Muscle of back (tissue), 11 donors: Measurements from ENCODE around the gene RNF212. TPM values are rescaled to one million over a fixed set of nuclear protein-coding genes. Genes with fewer than 3 reads are reported as not detected.

ENCODE experiments used
- DNase-seq, 3 donors: peaks; one replicate each; pipeline versions ENCODE4 v3.0.0 to v3.0.0-alpha.2; 2013
- polyA plus RNA-seq, 10 donors: library from polyadenylated mRNA; unstranded; fragments of 120-200 nt; gene quantifications; one replicate each; pipeline ENCODE4 v1.2.1, GENCODE V29; 2013; ENCODE audit not compliant: insufficient read length in 10 of 10

The RNF212 gene
- polyA plus RNA-seq, 10 donors = 2.9 to 6.2 (median 3.6) TPM

DNA sequence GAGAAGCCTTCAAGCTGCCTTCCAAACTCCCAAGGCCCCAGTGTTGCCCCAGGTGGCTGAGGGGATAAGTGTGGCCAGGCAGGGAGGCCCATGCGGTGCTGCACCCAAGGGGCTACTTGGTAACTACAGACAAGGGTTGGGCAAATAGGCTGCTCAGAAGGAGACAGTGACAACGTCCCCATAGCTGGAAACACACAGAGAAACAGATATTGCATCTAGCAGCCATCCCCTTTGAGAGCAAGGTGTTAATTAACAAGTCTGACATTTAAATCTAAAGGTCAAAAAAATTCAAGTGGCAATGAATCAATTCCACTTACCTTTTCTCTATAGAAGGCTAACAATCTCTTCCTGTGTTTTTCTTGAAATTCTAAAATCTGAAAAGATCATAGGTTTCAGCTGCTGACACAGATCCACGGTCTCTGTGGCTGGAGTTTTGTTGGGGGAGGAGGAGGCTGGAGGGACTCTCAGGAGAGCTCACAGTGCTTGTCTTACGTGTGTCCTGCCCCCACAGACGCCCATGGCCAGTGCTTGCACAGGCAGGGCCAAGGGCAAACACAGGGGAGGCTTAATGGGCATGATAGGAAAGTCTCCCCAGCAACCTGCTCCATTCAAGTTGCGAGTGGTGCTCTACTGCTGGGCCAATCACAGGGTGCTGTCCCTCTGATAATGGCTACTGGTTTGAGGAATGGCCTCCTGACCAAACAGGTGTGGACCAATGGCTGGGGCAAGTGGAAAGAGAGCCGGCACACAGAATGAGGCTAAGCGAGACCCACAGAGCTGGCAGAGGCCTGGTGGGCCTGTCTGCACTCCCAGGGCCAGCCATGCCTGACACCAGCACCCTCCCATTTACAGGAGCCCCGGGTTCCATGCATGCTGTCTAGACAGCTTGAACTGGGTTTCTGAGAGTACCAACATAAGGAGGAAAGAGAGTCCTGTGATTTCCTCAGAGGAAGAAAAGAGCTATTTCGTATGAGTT lies 22.6 kb downstream of the RNF212 start:
- no peak for DNase-seq

DNA sequence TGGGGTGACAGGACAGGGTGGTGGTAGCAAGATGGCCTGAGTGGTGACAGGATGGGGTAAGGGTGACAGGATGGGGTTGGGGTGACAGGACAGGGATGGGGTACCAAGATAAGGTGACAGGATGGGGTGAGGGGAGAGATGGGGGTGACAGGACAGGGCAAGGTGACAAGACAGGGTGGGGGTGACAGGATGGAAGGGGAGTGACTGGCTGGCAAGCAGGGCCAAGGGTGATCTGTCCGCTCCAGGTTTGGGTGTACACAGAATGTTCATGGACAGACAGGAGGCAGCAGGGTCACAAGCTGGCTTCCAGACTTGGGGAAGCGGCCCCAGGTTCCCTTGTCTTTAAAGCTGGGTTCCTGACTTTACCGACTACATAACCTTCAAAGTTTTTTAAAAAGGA lies 23.3 kb downstream of the RNF212 start:
- no peak for DNase-seq

DNA sequence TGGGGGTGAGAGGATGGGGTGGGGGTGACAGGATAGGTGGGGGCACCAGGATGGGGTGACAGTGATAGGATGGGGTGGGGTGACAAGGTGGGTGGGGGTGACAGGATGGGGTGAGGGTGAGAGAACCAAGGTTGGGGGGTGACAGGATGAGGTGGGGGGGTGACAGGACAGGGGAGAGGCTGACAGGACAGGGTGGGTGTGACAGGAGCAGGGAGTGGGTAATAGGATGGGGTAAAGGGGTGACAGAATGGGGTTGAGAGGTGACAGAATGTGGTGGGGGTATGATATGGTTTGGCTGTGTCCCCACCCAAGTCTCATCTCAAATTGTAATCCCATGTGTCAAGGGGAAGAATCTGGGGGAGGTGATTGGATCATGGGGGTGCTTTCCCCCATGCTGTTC lies 26.0 kb downstream of the RNF212 start:
- DNase-seq = no peak

DNA sequence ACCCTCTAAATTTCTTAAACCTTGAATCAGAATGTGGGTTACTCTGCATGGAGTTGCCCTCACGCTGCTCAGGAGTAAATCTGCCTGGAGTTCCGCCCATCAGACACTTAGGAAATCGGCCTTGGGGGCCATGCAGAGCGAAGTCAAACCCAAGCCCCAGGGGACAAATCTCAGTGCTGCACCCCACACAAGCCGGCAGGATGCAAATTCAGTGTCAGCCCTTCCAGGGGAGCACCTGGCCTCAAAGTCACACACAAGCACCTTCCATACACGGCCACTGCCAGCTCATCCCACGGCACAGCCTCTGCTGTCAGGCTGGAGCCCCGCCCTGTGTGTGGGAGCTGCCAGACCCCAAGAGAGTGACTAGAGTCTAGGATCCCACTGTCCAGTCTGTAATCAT lies 27.4 kb downstream of the RNF212 start:
- DNase-seq = no peak

DNA sequence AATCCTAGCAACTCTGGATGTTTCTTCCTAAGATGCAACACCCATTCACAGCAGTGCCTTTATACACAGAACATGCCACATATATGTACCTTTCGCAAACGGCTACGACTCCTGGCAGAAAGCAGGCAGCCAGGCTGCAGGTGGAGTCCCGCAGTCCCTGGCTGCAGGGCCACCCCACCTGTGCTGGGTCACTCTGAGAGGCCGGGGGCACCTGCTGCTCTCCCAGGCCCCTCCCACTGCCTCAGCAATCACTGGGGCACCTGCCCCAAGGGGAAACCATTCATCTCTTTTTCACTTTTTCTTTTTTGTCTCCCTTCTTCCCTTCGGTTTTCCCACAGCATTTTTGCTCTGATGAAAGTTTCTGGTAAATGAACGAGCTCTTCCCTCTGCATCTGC lies 28.0 kb downstream of the RNF212 start:
- DNase-seq = no peak

DNA sequence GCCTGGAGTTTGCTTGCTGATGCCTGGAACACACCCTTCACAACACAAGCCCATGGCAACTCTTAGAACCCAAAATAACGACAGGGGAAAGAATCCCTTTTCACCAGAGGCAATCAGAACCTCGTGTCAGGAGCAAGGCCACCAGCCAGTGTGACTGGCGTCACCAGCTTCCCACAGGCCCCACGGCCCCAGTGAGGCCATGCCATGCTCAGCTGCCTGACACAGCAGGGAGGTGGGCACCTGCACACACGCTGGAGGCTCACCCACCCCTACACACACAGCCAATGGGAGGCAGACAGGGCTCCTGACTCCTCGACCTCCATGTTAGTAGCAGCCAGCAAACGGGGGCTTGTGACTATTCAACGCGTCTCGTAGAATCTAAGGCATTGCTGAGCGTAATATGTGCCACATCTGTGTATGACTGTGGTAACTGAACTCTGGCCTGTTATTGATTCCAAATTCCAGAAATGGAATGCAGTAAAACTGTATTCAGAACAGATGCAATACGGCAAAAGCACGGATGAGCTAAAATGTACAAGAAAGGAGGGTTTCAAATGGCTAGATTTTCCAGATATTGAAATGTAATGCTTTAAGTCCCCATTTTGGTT lies 28.5 kb downstream of the RNF212 start:
- peak in 1 of 3 donors; percentile 26 for DNase-seq

DNA sequence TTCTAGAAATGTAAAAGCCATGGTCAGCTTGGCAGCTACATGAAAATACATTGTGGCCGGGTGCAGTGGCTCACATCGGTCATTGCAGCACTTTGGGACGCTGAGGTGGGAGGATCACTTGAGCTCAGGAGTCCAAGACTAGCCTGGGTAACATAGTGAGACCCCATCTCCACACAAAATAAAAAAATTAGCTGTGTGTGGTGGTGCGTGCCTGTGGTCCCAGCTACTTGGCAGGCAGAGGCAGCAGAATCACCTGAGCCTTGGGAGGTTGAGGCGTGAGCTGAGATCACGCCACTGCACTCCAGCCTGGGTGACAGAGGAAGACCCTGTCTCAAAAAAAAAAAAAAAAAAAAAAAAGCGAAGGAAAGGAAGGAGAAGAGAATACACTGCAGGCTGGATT lies 29.0 kb downstream of the RNF212 start:
- DNase-seq = no peak

DNA sequence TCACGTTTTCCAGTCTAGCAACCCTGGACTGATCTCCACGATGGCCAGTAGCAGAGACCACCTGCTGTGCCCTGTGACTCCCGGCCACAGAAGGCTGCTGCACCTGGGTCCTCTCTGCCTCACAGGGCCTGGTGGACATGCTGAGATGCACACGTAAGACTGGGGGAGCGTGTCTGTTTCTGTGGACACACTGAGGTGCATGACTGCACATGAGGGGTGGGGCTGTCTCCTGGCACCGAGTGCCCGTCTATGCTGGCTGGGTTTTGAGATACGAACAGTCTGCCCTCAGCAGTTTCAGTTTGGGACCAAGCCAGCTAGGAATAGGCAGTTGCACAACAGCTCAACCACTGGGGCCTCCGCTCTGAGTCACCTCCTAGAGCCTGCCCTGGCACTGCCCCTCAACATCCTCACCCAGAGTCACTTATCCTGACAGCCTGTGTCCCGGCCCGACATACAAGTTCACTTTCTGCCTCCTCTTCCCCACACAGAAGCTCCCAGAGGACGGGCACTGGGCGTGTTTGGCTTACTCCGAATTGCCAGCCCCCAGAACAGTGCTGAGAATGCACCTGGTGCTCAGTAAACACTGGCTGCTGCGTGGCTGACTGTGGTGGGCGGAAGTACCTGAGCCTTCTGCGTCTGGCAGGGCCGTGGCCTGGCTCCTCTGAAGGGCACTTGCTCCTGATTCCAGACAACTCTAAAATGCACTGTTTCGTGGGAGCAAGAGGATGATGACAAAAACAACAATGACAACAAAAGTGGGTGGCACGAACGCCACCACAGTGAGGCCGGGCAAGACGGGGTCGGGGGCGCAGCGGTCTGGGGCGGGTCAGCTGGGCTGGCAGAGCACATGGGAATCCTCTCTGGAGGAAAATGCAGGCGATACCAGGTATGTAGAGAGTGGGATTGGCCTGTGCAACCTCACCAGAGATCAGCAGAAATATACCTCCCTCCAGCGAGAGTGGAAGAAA lies 30.9 kb downstream of the RNF212 start:
- peak in 1 of 3 donors; percentile 7 for DNase-seq

DNA sequence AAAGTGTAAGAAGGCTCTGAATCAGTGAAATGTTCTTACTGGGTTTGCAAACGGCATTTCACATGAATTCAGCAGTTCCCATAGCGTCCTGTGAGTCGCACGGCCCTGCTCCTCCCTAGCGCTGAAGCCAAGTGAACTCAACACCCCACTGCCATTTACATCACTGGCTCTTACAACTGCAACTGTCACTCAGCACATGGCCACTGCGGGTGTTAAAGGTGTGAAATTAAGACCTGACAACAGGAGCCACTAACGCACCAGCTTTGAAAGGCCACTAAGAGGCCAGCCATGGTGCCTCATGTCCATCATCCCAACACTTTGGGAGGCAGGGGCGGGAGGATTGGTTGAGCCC lies 31.7 kb downstream of the RNF212 start:
- DNase-seq = no peak

DNA sequence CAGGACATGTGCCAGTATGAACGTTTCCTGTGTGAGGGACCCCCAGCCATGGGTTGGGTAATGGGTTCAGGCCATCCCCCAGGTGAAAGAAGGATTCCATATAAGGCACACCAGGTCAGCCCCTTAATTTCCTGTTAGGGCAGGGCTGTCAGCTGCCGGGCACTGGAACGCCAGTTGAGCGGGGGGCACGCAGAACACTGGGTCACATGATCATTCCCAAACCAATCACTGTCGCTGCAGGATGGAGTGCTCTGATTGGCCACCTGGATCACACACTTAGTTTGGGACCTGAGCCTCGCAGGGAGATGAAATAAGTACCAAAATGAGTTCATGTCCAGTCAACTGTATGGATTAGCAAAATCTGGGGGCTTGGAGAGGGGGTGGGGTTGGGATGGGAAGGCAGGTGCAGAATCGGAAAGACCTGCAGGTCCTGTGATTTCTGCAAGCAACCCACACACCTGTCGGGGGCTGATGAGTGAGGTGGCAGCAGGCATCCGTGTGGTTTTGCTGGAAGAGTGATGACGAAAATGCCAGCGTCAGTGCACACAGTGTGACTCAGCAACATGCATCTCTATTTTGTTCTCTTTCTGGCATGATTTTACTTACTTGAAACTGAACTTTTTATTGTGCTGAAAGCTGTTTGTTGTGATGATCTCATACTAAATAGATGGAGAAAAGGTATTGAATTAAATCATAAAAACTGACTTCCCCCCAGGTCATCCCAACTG lies 32.2 kb downstream of the RNF212 start:
- no peak for DNase-seq

DNA sequence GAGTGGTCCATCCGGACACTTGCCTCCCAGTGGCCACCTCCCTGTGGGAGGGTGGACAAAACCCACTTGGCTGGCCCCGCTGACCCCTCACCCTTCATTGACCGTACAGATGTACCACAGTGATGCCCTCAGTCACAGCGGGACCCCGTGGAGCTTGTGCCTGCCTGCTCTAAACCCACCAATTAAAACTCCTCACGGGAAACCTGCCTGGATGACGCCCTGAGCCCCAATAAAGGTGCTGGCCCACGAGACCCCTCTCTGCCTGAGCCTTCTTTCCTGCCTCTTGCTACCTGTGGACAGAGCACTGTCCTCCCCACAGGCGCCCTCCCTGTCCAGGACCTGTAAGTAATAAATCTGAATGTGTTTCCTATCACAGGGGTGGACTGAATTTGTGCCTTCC lies 32.9 kb downstream of the RNF212 start:
- DNase-seq = no peak

DNA sequence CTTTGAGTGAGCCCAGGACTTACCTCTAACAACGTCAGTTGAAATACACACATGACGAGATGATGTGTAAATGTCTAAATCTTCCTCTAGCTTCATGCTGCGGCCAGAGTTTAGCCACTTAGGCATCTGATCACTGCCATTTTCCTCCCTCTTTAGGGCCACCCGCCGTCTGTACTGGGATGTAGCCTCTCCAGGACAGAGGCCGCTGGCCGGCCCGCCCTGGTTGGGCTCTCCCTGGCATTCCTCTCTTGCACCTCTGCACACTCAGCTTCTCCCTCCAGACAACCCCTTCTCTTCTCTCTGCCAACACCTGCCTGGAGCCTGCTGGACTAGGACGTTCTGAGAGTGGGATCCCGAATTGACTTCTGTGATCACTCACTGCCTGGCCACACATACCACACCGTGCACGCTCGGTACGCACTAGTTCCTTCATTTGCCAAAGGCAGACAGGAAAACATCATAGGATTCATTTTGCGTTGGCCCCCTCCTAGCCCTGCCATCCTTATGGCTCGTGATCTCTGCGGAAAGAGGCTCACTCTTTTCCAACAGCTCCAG lies 33.6 kb downstream of the RNF212 start:
- no peak for DNase-seq

DNA sequence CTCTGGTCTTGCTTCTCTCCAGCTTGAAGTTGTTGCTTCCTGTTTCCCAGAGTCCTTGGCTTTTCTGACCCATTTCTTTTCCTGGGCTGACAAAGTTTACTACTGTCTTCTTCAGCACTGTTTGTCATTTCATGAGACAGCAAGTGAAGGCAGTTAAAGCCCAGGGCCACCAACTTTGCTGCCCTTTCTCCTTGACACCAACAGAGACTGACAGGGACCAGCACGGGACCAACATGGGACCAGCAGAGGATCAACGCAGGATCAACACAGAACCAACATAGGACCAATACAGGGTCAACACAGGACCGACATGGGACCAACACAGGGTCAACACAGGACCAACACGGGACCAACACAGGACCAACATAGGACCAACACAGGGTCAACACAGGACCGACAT lies 34.9 kb downstream of the RNF212 start:
- DNase-seq = no peak

DNA sequence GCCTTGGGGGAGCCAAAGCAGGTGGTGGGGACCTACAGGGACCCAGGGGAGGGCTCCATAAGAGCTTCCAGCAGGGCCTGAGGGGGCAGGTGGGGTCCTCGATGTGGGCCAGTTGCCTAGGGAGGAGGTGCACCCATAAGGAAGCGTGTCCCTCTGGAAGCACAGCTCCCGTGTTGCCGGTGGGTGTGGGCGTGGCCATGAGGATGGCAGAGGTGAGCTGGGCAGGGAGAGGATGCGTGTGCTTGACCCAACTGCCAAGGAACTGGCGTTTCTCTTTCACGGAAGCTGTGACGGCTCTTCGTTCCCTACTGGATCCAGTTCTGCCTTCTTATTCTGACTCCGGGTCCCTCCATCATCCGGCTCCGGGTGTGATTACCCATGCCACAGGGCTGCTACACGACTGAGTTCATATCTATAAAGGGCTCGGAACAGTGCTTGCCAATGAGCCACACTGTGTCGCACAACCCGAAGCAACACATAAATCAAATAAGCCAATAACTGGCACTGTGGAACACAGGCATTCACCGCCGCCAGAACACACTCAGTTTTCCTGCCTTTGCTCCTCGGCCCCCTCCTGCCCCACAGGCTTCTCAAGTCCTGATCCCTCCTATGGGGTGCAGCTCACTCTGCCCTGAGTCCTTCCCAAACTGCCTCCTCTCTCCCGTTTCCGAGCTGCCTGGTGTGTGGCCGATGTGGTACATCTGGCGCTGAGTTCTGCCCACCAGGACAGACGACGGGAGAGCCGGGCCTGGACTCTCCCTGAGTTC lies 35.5 kb downstream of the RNF212 start:
- no peak for DNase-seq

DNA sequence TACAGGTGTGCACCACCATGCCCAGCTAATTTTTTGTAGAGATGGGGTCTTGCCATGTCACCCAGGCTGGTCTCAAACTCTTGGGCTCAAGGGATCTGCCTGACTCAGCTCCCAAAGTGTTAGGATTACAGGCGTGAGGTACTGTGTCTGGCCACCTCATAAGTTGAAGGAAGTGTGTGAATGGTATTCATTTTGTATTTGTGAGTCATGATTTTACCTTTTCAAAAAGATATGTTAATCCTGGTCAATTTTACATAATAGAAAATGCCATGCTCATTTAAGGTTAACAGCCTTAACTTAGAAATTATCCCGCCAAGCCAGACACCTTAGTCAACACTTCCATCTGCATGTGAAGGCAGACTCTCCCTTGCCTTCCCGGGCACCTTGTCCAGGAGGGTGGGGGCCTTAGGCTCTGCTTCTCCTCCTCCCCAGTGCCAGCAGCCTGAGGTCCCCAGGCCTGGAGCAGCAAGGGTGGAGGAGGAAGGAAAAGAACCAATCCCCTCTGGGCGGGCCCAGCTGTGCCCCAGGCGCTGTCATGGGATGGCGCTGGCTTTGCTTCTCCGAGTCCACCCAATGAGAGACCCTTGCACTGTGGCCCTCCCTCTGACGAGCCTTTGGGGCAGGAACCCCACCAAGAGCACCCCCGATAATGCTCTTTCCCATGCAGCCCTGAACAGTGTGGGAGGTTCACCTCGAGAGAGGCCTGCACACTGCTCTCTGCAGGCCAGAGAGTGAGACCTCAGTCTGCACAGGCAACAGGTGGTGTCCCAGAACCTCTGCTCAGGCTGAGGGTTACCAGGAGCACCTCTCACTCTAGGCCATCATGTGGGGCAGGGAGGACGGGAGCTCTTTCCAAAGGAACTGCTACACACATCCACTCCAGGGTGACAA lies 37.3 kb downstream of the RNF212 start:
- DNase-seq = no peak

DNA sequence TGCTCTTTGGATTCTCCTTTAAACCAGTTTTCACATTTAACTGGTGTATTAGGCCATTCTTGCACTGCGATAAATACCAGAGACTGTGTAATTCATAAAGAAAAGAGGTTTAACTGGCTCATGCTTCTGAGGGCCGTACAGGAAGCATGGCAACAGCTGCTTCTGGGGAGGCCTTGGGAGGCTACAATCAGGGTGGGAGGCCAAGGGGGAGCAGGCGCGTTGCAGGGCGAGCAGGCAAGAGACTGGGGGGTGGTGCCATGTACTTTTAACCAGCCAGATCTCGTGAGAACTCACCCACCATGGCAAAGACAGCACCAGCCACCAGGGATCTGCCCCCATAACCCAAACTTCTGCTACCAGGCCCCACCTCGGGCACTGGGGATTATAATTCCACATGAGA lies 38.1 kb downstream of the RNF212 start:
- DNase-seq = no peak

DNA sequence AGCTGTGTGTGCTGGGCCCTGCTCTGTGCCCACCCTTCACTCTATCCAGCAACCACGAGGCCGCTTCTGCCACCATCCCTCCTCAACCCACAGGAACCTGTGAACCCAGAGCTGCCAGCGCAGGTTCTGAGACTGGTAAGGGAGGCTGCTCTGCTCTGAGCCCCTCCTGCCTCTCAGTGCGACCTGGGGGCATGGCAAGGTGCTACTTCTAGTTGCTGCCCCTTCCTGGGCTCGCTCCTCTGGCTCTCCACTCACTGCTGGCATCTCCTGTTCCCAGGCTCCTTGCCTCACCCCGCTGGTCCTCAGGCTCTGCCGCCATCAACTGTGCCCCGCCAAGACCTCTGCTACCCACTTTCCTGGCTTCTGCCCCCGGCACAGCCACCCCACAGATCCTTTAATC lies 39.3 kb downstream of the RNF212 start:
- no peak for DNase-seq

DNA sequence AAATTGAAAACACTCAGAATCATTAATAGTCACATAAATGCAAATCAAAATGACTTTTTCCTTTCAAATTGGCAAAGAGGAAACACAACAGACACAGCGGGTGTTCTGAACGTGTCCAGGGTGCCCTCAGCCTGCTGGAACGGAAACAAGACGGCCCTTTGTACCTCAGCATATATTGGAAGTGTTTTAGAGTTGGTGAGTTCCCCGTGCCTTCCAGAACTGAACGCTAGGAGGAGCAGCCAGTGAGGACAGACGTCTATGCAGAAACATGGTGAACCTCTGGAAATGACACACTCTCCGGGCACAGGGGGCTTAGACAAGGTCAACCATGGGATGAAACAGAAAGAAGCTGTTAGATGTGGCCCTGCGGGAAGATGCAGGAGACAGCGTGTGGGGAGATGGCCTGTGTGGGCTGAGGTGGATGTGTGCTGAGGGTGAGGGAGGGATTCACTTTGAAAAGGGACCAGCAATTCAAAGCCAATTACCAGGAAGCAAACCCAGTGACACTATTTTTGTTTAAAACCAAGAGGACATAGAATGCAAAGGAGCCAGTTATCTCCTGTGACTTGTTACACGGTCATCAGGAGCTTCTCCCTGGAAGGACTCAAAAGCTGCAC lies 40.4 kb downstream of the RNF212 start:
- peak; percentile 18 to 48 (median 40) for DNase-seq

DNA sequence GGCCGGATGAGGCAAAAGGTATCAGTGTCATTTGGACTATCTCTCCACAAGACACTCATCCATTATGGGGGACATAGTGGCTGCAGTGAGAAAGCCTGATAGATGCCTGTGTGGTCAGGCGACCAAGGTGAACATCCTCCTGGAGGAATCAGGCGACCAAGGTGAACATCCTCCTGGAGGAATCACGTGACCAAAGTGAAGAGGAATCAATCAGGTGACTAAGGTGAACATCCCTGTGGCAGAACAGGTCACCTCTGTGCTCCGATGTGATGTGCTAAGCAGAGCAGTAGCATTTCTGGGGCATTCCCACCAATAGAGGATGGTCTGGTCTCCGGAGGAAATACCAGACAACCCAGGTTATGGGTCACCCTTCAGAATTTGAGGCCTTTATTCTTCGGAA lies 44.0 kb downstream of the RNF212 start:
- no peak for DNase-seq
